K562 (cell line): Measurements from ENCODE around the gene SURF4. TPM values are rescaled to one million over a fixed set of nuclear protein-coding genes. Genes with fewer than 3 reads are reported as not detected.

Source experiments
- BCL6 ChIP-seq: fragments of 250-450 bp; sonication (Bioruptor Pico); IDR thresholded peaks from 2 replicates; pipeline ENCODE4 v1.4.0; 2020
- CCNT2 ChIP-seq: IDR thresholded peaks from 2 replicates; pipeline ENCODE4 v1.6.1; 2011; ENCODE audit warnings: borderline replicate concordance, low read depth, mild to moderate bottlenecking, moderate library complexity, mixed read lengths, low read length; ENCODE audit not compliant: insufficient read length; ENCODE audit errors: extremely low read depth
- E2F6 ChIP-seq, 2 experiments: IDR thresholded peaks; 2 replicates each; pipeline ENCODE4 v1.6.1; 2011; ENCODE audit warnings: borderline replicate concordance in 1 of 2, control low read depth in 1 of 2, low read depth in 1 of 2, low read length in 1 of 2, mild to moderate bottlenecking in 1 of 2, mixed read lengths in 1 of 2, moderate library complexity in 1 of 2; ENCODE audit not compliant: insufficient read depth in 1 of 2, insufficient read length in 1 of 2, poor library complexity in 1 of 2, severe bottlenecking in 1 of 2; ENCODE audit errors: extremely low read depth in 1 of 2
- ELK3 ChIP-seq: fragments of 450-650 bp; formaldehyde crosslinking; IDR thresholded peaks from 2 replicates; pipeline ENCODE4 v1.4.0; 2020; ENCODE audit warnings: mild to moderate bottlenecking
- HDGF ChIP-seq: fragments of 450-650 bp; IDR thresholded peaks from 2 replicates; pipeline ENCODE4 v1.6.1; 2016
- JUNB ChIP-seq: fragments of 450-650 bp; formaldehyde crosslinking; conservative IDR thresholded peaks from 2 replicates; pipeline ENCODE4 v1.4.0; 2020; ENCODE audit warnings: mild to moderate bottlenecking
- KDM2B ChIP-seq: fragments of 250-450 bp; sonication (Bioruptor Pico); IDR thresholded peaks from 2 replicates; pipeline ENCODE4 v1.8.0; 2021; ENCODE audit warnings: mild to moderate bottlenecking, moderate library complexity
- NR2C2 ChIP-seq, 2 experiments: fragments of 200-800 bp in 1 of 2; sonication (Bioruptor generic) in 1 of 2; sonication (generic) in 1 of 2; formaldehyde crosslinking in 1 of 2; IDR thresholded peaks; 2 replicates each; pipeline versions ENCODE4 v1.6.1 to v1.8.0; 2016 to 2022; ENCODE audit warnings: mild to moderate bottlenecking in 1 of 2, missing compliant biosample characterization in 1 of 2, missing genetic modification characterization in 1 of 2, missing genetic modification reagents in 1 of 2
- PCBP1 ChIP-seq: fragments of 200-400 bp; formaldehyde crosslinking; IDR thresholded peaks from 2 replicates; pipeline ENCODE4 v1.6.1; 2018; ENCODE audit warnings: mild to moderate bottlenecking, low read depth, low read length; ENCODE audit not compliant: poor library complexity, severe bottlenecking
- RAD21 ChIP-seq, 2 experiments: fragments of 250-450 bp in 1 of 2; fragments of 450-650 bp in 1 of 2; sonication (Bioruptor Pico) in 1 of 2; formaldehyde crosslinking in 1 of 2; IDR thresholded peaks in 1 of 2; conservative IDR thresholded peaks in 1 of 2; 2 replicates each; pipeline versions ENCODE4 v1.4.0 to v1.8.0; 2020 to 2022; ENCODE audit warnings: mild to moderate bottlenecking in 2 of 2, moderate library complexity in 1 of 2
- SPI1 ChIP-seq: IDR thresholded peaks from 2 replicates; pipeline ENCODE4 v1.6.1; 2011; ENCODE audit warnings: low read depth, low read length, control low read depth, borderline replicate concordance
- TRIM25 ChIP-seq: fragments of 450-650 bp; IDR thresholded peaks from 2 replicates; pipeline ENCODE4 v1.7.0; 2016; ENCODE audit warnings: borderline replicate concordance
- VEZF1 ChIP-seq: fragments of 200-800 bp; sonication (Bioruptor generic); IDR thresholded peaks from 2 replicates; pipeline ENCODE4 v1.6.1; 2017; ENCODE audit warnings: missing genetic modification characterization, missing compliant biosample characterization
- ZBTB17 ChIP-seq: fragments of 450-650 bp; formaldehyde crosslinking; IDR thresholded peaks from 2 replicates; pipeline ENCODE4 v1.4.0; 2020; ENCODE audit warnings: mild to moderate bottlenecking
- ZFX ChIP-seq: sonication (generic); formaldehyde crosslinking; IDR thresholded peaks from 2 replicates; pipeline ENCODE4 v1.8.0; 2022; ENCODE audit warnings: mild to moderate bottlenecking, missing genetic modification reagents, moderate library complexity
- ZNF384 ChIP-seq: IDR thresholded peaks from 2 replicates; pipeline ENCODE4 v1.6.1; 2012; ENCODE audit warnings: low read depth, low read length, improper control_type of control experiment
- ZNF449 ChIP-seq: fragments of 250-450 bp; sonication (Bioruptor Pico); IDR thresholded peaks from 2 replicates; pipeline ENCODE4 v1.8.0; 2022; ENCODE audit warnings: moderate library complexity, mild to moderate bottlenecking, inconsistent platforms
- ZNF511 ChIP-seq: sonication (generic); formaldehyde crosslinking; IDR thresholded peaks from 2 replicates; pipeline ENCODE4 v1.8.0; 2022; ENCODE audit warnings: mild to moderate bottlenecking, missing genetic modification reagents
- ZNF584 ChIP-seq: fragments of 200-800 bp; sonication (Bioruptor generic); IDR thresholded peaks from 2 replicates; pipeline ENCODE4 v1.6.1; 2016; ENCODE audit warnings: low read depth, mild to moderate bottlenecking, missing genetic modification characterization, missing compliant biosample characterization
- polyA plus RNA-seq, 8 experiments: library from polyadenylated mRNA; depleted of rRNA in 4 of 8; stranded (reverse) in 5 of 8; unstranded in 3 of 8; fragments of >200 nt; fragmentation: Nextera tagmentation in 2 of 8; fragmentation: Illumina TruSeq in 1 of 8; extraction: Ambion mirVana in 2 of 8; extraction: Trizol in 1 of 8; gene quantifications; 2 replicates each; pipeline versions ENCODE4 v1.2.1 to v1.2.3, GENCODE V29; 2011 to 2014; ENCODE audit warnings: inconsistent platforms in 1 of 8, missing spikeins in 1 of 8
- total RNA-seq, 7 experiments: library from RNA; depleted of rRNA in 6 of 7; stranded (reverse); fragments of >200 nt in 6 of 7; fragmentation: Illumina TruSeq in 2 of 7; extraction: Trizol in 2 of 7; gene quantifications; 2 replicates each; pipeline versions ENCODE4 v1.2.1 to v1.2.3, GENCODE V29; 2011 to 2021; ENCODE audit warnings: low replicate concordance in 1 of 7

Gene SURF4
- total and polyA plus RNA-seq, 9 of the 15 experiments (the other 6 are each of a cell fraction or from before 2014, with no cell fraction given): 8.4 to 176 (median 130) TPM

GRCh38 chr9:133347515-133347984 is 28.3 kb downstream of the SURF4 start (continued):
- TF ChIP-seq ZNF511 (CRISPR knock-in tag) (no peak), JUNB (CRISPR knock-in tag) (no peak), BCL6 (CRISPR knock-in tag) (no peak), ELK3 (CRISPR knock-in tag) (no peak), ZNF584 (CRISPR knock-in tag) (no peak), VEZF1 (CRISPR knock-in tag) (peak; percentile 86), KDM2B (CRISPR knock-in tag) (peak; percentile 43; the same call in 1 of the 2 replicates), ZFX (peak; percentile 74), PCBP1 (peak; percentile 56), HDGF (no peak), SPI1 (no peak), ZBTB17 (CRISPR knock-in tag) (no peak), E2F6 (IDR thresholded peaks at IDR 0.05; ENCODE audit: borderline replicate concordance in 1 of 2, extremely low read depth in 1 of 2, insufficient read depth in 1 of 2, insufficient read length in 1 of 2, low read depth in 1 of 2, low read length in 1 of 2, poor library complexity in 1 of 2, severe bottlenecking in 1 of 2) (peak in 1 of 2 experiments; percentile 20), TRIM25 (no peak), ZNF449 (CRISPR knock-in tag) (no peak), CCNT2 (peak; percentile 5), RAD21 (CRISPR knock-in tag; conservative IDR thresholded peaks at IDR 0.05 in 1 of 2, IDR thresholded peaks at IDR 0.05 in 1 of 2) (0 out of 4 replicates have a peak, but pooled peaks of 1 of the 2 experiments have one; percentile 3), ZNF384 (0 out of 2 replicates have a peak, but pooled peaks have one; percentile 38), NR2C2 (CRISPR knock-in tag; IDR thresholded peaks at IDR 0.05) (no peak), NR2C2 (tag; IDR thresholded peaks at IDR 0.05) (peak; percentile 43; the same call in 1 of the 2 replicates)
